Left ventricle myocardium inferior (tissue), 1 donor: ENCODE results near the gene PAK6. TPM values are rescaled to one million over a fixed set of nuclear protein-coding genes. Genes with fewer than 3 reads are reported as not detected.

Experiments
- DNase-seq: peaks from one replicate; pipeline ENCODE4 v3.0.0-alpha.2; 2020
- H3K27ac ChIP-seq: fragments of 200-600 bp; replicated peaks from 2 replicates; pipeline ENCODE4 v1.8.0; 2021
- H3K27me3 ChIP-seq: fragments of 200-600 bp; 2 replicates; pipeline ENCODE4 v1.8.0; 2021; ENCODE audit warnings: low read depth
- H3K36me3 ChIP-seq: fragments of 200-600 bp; 2 replicates; pipeline ENCODE4 v1.8.0; 2021
- H3K4me1 ChIP-seq: fragments of 200-600 bp; 2 replicates; pipeline ENCODE4 v1.8.0; 2021
- H3K4me3 ChIP-seq: fragments of 200-600 bp; 2 replicates; pipeline ENCODE4 v1.8.0; 2021; ENCODE audit warnings: mild to moderate bottlenecking, moderate library complexity
- H3K9me3 ChIP-seq: fragments of 200-600 bp; replicated peaks from 2 replicates; pipeline ENCODE4 v1.8.0; 2021
- intact Hi-C: fragments of 100-400 bp; cut with micrococcal nuclease; formaldehyde crosslinking; loops from one replicate; pipeline ENCODE4 v1.11.0; 2022
- total RNA-seq: library from RNA; stranded (reverse); fragmentation: NEBNext Ultra II Directional; extraction: Animal tissue kit (Norgen Biotek cat#: 25700); gene quantifications from one replicate; pipeline ENCODE4 v1.2.1, GENCODE V29; 2021
- TF ChIP-seq, protein P1 (sequence below): fragments of 200-600 bp; IDR thresholded peaks from 2 replicates; pipeline ENCODE4 v1.8.0; 2021; ENCODE audit warnings: antibody characterized with exemption, mild to moderate bottlenecking, borderline replicate concordance
- donor health status: DM: no; HTN: yes; CAD: no; lungs with severe emphysema.

The PAK6 gene
- total RNA-seq, 1 donor from 2014 or later = 8.2 TPM

DNA sequence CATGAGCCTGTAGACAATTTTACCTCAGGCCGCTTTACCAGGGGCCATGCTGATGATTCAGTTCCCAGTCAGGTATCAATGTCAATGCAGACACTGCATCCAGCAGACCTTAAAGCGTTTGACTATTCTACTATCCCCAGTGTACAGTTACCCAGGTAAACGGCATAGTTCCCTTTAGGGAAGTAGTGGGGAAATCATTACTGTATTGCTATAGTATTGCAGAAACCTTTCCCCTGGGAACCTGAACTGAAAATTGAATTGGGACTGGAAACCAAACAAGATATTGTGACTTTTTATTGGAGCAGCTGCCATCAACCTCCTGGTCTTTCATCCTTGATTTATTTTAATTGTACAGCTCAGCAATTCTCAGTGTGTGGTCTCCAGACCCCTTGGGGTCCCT, 78.1 kb downstream of the PAK6 start:
- H3K27ac ChIP-seq = no peak overlapping the region
- H3K36me3 ChIP-seq = no peaks in the 10 kb centered on the region
- H3K4me1 ChIP-seq = peaks cover 18% of the 10 kb centered on the region
- intact Hi-C loops = no loop called here
- H3K9me3 ChIP-seq = no peaks in the 10 kb centered on the region
- no peak overlapping the region for H3K4me3 ChIP-seq
- no peaks in the 10 kb centered on the region for H3K27me3 ChIP-seq
- DNase-seq = no peak
- TF ChIP-seq, protein P1, sequence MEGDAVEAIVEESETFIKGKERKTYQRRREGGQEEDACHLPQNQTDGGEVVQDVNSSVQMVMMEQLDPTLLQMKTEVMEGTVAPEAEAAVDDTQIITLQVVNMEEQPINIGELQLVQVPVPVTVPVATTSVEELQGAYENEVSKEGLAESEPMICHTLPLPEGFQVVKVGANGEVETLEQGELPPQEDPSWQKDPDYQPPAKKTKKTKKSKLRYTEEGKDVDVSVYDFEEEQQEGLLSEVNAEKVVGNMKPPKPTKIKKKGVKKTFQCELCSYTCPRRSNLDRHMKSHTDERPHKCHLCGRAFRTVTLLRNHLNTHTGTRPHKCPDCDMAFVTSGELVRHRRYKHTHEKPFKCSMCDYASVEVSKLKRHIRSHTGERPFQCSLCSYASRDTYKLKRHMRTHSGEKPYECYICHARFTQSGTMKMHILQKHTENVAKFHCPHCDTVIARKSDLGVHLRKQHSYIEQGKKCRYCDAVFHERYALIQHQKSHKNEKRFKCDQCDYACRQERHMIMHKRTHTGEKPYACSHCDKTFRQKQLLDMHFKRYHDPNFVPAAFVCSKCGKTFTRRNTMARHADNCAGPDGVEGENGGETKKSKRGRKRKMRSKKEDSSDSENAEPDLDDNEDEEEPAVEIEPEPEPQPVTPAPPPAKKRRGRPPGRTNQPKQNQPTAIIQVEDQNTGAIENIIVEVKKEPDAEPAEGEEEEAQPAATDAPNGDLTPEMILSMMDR = no peak

DNA sequence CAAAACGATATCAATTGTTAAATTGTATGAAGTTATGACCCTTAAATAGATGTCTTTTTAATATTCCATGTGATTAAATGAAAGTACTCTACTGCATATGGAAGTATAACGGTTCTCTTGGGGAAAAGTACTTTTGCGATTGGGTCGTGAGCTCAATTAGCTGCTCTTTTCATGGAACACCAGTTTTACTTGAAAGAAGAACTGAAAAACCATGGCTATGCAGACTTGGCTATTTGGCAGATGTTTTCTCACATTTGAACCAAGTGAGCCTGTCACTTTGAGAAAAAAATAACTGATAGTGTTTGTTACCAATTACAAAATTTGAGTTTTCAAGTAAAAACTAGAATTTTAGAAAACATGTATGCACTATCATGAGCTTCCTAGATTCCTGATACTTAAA, 78.7 kb downstream of the PAK6 start:
- TF ChIP-seq, protein P1 = no peak
- no peak overlapping the region for H3K4me3 ChIP-seq
- peaks cover 20% of the 10 kb centered on the region for H3K4me1 ChIP-seq
- H3K27me3 ChIP-seq = no peaks in the 10 kb centered on the region
- no peaks in the 10 kb centered on the region for H3K36me3 ChIP-seq
- no peaks in the 10 kb centered on the region for H3K9me3 ChIP-seq
- no peak for DNase-seq
- intact Hi-C loops = no loop called here
- no peak overlapping the region for H3K27ac ChIP-seq

DNA sequence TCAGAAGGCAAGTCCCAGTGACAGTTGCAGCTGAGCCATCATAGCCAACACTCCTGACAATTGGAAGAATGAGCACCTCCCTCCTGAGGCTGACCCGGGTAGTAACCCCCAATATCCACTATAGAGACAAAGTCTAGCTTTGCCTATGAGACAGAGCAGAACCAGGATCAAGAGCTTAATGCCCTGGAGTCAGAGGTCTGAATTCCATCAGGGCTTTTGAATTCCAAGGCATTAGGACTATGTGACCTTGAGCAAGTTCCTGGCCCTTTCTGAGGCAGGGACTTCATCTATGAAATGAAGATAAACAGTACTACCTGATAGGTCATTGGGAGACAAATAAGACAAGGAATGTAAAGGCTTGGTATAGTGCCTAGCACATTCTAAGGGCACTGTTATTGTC, 81.5 kb downstream of the PAK6 start:
- intact Hi-C loops = no loop called here
- H3K4me3 ChIP-seq = no peak overlapping the region
- peaks cover 30% of the 10 kb centered on the region for H3K4me1 ChIP-seq
- no peak for DNase-seq
- H3K36me3 ChIP-seq = no peaks in the 10 kb centered on the region
- no peaks in the 10 kb centered on the region for H3K9me3 ChIP-seq
- TF ChIP-seq, protein P1 = no peak
- no peaks in the 10 kb centered on the region for H3K27me3 ChIP-seq
- H3K27ac ChIP-seq = no peak overlapping the region

DNA sequence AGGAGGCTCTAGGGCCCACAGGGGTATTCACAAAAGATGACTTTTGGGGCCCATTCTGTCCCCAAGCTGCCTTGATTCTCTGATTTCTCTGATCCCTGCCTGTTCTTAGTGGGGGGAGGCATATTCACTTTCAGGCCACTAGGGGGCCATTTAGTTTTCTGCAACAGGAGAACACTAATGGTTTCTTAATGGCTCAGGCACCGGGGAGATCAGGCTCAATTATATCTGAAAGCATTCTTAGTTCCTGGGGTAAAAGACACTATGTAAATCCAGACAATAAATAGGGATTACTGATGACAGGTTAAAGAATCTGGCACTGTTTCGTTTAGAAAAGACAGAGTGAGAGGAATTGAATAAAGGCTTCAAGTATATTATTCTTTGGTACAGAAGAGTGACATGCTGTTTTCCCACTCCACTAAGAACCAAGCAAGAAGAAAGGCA, 82.1 kb downstream of the PAK6 start:
- H3K9me3 ChIP-seq = no peaks in the 10 kb centered on the region
- intact Hi-C loops = no loop called here
- DNase-seq = no peak

DNA sequence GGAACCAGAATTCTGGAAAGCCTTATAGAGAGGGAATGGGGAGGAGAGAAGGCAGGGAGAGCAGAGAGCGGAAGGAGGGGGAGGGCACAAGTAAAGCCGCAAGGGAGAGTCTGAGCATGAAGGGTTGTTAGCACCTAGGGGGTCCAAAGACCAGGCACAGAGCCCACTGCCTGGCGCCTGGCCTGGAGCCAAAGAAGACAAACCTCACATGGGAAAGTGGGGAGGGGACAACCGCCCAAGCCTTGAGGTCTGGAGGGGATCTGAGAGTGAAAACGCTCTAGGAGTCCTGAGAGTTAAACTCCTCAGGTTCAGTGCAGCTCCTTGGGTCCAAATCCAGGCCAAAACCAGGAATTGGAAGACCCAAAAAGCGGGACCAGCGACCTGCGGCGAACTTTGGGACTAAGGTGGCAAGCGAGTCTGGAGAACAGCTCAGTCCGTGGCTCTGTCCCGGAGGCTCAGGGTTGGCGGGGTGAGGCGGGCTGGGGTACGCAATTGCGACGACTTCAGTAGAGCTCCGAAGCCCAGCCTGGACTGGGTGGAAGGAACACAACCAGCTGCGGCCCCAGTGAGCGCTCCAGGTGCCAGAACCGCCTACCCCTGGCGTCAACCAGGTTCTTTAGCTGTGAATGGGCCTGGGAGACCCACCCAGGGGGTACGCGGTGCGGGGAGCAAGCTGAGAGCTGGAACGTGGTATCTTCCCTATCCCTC, 83.8 kb downstream of the PAK6 start:
- peak overlapping the region; percentile 88 for H3K4me3 ChIP-seq
- no peaks in the 10 kb centered on the region for H3K27me3 ChIP-seq
- H3K27ac ChIP-seq = peak overlapping the region; percentile 99
- TF ChIP-seq, protein P1 = no peak
- no peaks in the 10 kb centered on the region for H3K36me3 ChIP-seq
- H3K4me1 ChIP-seq = peaks cover 52% of the 10 kb centered on the region
- no peaks in the 10 kb centered on the region for H3K9me3 ChIP-seq
- no peak for DNase-seq
- intact Hi-C loops = no loop called here

More for the DNA sequence above, 82.1 kb downstream of the PAK6 start:
- Histone ChIP-seq H3K27ac (peak overlapping the region; percentile 99), H3K36me3 (no peaks in the 10 kb centered on the region), H3K4me1 (peaks cover 35% of the 10 kb centered on the region), H3K27me3 (no peaks in the 10 kb centered on the region), H3K4me3 (no peak overlapping the region)
- TF ChIP-seq, protein P1 = peak; percentile 91
